Urinary bladder (tissue), 4 donors: ENCODE data around the gene KCNH1. TPM values are rescaled to one million over a fixed set of nuclear protein-coding genes. Genes with fewer than 3 reads are reported as not detected.
A peak's percentile ranks its signal among the peaks of the same experiment; 100 is the strongest.

Experiments
- DNase-seq: peaks from one replicate; pipeline ENCODE4 v3.0.0-alpha.2; 2015; ENCODE audit errors: extremely low spot score
- H3K27ac ChIP-seq: one replicate; pipeline ENCODE4 v1.5.1; 2013; ENCODE audit warnings: low read depth, mild to moderate bottlenecking, moderate library complexity
- H3K36me3 ChIP-seq: one replicate; pipeline ENCODE4 v1.6.1; 2013; ENCODE audit warnings: mild to moderate bottlenecking, moderate library complexity; ENCODE audit not compliant: insufficient read depth
- H3K4me1 ChIP-seq: one replicate; pipeline ENCODE4 v1.6.1; 2013; ENCODE audit warnings: mild to moderate bottlenecking, moderate library complexity; ENCODE audit not compliant: insufficient read depth
- H3K4me3 ChIP-seq: one replicate; pipeline ENCODE4 v1.5.1; 2013; ENCODE audit warnings: low read depth, low read length
- WGBS: extraction: QIAGEN DNeasy Blood & Tissue Kit; methylation state at CpG from one replicate; pipeline ENCODE4 v1.1.7; 2013; 5-methylcytosine and 5-hydroxymethylcytosine counted together
- polyA plus RNA-seq: library from polyadenylated mRNA; stranded (reverse); fragments of 200-250 nt; gene quantifications from one replicate; pipeline ENCODE4 v1.2.3, GENCODE V29; 2013
- total RNA-seq: library from RNA; depleted of rRNA; stranded (reverse); fragments of >200 nt; gene quantifications from one replicate; pipeline ENCODE4 v1.2.3, GENCODE V29; 2014
- donor health status: healthy with polysubstance abuse.
- donor health status: healthy.

Gene KCNH1
- total and polyA plus RNA-seq, 2 donors: 0.20 to 2.0 TPM

DNA sequence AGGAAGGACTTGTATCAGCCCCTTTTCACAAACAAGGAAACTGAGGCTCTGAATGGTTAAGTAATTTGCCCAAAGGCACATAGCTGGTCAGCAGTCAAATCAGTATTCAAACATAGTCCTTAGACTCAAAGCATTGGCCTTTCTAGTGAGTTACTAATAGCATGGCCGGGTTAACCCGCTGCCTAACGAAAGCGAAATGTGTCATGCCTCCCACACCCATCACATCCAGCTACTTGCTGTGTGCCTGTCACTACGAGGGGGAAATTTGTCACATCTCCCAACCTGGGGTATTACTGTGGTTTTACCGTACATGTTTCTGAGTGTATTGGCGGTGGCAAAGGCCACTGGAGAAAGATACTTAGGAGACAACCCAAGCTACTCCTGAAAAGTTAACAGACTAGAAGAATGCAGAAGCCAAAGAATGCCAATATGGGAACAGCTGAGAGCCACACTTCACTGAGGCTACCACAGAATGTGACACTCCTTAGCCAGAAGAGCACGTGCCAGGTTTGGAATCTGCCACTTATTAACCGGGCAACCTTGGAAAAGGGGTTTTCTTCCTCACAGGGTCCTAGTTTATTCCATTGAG is 363.5 kb downstream of the KCNH1 start:
- H3K36me3 ChIP-seq: no peaks in the 10 kb centered on the region
- WGBS: 92% methylated on average over 9 of the region's 9 CpGs
- no peak overlapping the region for H3K27ac ChIP-seq
- DNase-seq: no peak
- H3K4me1 ChIP-seq: no peaks in the 10 kb centered on the region
- no peak overlapping the region for H3K4me3 ChIP-seq

- H3K4me3 ChIP-seq: no peak overlapping the region
- no peaks in the 10 kb centered on the region for H3K4me1 ChIP-seq
- H3K36me3 ChIP-seq: no peaks in the 10 kb centered on the region
- WGBS: 65% methylated on average over 4 of the region's 4 CpGs
- no peak overlapping the region for H3K27ac ChIP-seq
- DNase-seq: no peak
These were observed 364.5 kb downstream of the KCNH1 start for GRCh38 chr1:210769473-210769872.

DNA sequence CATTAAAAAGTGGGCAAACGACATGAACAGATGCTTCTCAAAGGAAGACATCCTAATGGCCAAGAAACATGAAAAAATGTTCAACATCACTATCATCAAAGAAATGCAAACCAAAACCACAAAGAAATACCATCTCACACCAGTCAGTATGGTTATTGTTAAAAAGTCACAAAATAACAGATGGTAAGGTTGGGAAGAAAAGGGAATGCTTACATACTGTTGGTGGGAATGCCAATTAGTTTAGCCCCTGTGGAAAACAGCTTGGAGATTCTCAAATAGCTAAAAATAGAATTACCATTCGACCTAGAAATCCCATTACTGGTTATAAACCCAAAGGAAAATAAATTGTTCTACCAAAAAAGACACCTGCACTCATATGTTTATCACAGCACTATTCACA is 369.4 kb downstream of the KCNH1 start:
- no peak for DNase-seq
- no peaks in the 10 kb centered on the region for H3K4me1 ChIP-seq
- H3K27ac ChIP-seq: no peak overlapping the region
- no peak overlapping the region for H3K4me3 ChIP-seq
- H3K36me3 ChIP-seq: no peaks in the 10 kb centered on the region
- WGBS: 42% methylated on average over 2 of the region's 2 CpGs

DNA sequence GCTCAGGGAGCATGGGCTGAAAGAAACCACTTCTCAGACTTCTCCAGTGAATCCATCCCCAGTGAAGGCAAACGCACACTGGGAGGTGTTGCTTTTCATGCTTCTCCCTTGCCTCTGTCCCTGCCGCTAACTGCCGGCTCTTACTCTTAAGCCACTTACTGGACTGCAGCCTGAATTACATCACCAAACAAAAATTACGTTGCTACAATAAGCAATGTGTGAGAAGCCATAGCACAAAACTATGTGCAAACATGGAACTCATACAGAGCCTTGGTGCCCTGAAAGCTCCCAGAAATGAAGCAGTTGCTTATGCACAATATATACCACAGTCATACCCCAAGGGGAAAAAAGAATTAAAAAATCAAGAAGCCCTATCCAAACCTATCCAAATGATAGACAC is 375.2 kb downstream of the KCNH1 start:
- no peaks in the 10 kb centered on the region for H3K4me1 ChIP-seq
- no peak for DNase-seq
- 48% methylated on average over 4 of the region's 4 CpGs for WGBS

DNA sequence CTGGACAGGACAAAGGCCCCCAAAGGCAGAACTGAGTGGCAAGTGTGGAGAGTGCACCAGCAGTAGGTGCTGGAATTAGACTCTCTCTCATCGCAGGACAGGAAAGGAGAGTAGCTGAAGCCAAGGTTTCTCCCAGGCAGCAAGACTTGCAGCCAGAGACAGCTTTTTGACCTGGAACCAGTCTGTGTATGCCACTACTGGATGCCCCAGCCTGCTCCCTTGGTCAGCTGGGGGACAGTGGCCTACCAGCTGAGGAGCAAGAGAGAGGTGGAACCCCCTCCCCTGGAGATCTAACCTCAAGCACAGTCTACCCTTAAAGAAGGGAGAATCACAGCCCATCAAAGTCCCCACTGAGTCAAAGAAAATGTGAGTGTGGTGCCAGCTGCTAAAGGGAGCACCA is 375.7 kb downstream of the KCNH1 start:
- 94% methylated on average over 1 of the region's 1 CpG for WGBS
- DNase-seq: no peak
- H3K27ac ChIP-seq: no peak overlapping the region

More for the DNA sequence above, 375.2 kb downstream of the KCNH1 start:
- no peak overlapping the region for H3K4me3 ChIP-seq
- H3K36me3 ChIP-seq: no peaks in the 10 kb centered on the region
- no peak overlapping the region for H3K27ac ChIP-seq

DNA sequence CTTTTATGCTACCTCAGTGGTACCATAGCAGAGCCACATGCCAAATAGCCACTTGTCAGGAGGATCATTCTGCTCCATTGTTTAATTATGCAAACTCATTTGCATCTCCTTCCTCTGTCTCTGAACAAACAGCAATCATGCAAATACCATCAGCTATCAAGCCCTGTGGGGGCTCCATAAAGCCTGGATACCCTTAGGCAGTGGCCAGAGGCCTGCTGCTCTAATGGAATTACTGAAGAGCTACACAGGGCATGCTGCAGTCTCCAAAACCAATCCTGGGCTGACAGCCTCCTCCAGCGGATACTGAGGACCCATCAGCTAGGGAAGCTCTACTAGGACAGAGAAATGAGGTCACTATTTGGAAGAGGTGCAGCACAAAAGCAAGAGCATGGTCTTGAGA is 376.3 kb downstream of the KCNH1 start:
- Histone ChIP-seq H3K27ac (no peak overlapping the region), H3K4me3 (no peak overlapping the region), H3K4me1 (no peaks in the 10 kb centered on the region), H3K36me3 (no peaks in the 10 kb centered on the region)
- 73% methylated on average over 1 of the region's 1 CpG for WGBS
- no peak for DNase-seq

More for the DNA sequence above, 375.7 kb downstream of the KCNH1 start:
- Histone ChIP-seq H3K4me3 (no peak overlapping the region), H3K36me3 (no peaks in the 10 kb centered on the region), H3K4me1 (no peaks in the 10 kb centered on the region)

DNA sequence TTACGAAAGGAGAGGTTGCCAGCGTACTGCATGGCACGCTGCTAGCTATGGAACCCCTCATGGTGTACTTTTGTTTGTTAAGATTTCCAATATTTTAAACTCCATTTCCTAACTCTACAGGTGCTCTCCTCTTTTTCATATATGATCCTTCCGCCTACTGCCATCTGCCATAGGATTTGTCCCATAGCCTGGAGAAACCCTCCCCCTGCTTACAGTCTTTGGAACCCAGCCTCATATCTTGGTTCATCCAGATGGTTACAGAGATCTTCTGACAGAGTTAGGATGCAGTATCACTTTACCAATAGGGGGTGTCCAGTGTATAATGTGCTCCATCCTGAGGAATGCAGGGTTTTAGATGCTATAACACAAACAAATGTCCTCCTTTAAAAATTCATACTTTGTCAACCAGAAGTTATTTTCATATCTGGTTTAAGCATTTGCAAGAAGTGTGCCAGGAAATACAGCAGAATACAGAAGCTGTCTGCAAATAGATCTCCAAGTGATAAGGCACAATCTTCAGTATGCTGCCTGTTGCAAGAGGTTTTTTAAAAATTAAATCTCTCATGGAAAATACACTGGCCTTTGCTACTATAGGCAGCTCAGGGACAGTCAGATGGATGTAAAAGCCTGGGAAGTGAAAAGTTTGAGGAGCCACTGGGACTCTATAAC is 377.8 kb downstream of the KCNH1 start:
- Histone ChIP-seq H3K4me1 (no peaks in the 10 kb centered on the region), H3K4me3 (no peak overlapping the region), H3K27ac (no peak overlapping the region), H3K36me3 (no peaks in the 10 kb centered on the region)
- 92% methylated on average over 4 of the region's 4 CpGs for WGBS
- no peak for DNase-seq

DNA sequence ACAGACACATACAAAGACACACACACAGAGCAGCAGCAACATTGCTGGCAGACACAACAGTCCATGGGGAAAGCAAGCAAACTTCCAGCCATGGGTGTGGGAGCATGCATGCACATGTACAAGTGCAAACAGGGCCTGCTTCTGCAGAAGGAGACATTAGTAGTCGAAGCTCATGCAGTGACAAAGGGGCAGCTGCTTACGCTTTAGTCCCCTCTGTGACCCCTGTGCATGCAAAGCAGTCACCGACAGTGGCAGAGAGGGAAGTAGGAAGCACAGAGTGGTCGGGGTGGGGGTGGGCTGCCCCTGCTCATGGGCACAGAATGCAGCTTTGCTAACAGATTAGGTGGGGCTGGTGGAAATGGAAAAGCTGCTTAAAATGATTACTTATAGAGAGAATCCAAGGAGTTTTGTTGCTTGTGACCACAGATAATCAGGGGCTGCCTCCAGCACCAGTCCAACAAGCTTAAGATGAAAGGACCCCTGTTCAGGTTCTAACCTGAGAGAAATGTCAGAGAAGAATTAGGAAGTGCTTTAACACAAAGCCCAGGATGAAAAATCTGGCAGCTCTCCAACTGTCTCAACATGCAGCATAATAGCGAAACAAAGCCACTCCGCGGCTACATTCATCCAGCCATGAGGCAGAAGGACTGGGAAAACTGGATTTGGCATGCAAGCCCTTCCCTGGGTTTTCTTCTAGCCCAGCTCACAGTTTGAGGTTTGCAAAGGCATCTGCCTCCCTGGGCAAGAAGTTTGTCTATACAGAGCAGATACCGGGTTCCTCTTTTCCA is 378.9 kb downstream of the KCNH1 start:
- no peak overlapping the region for H3K27ac ChIP-seq
- peak; percentile 81 for DNase-seq
- no peaks in the 10 kb centered on the region for H3K36me3 ChIP-seq
- 34% methylated on average over 8 of the region's 8 CpGs for WGBS
- no peak overlapping the region for H3K4me3 ChIP-seq
- H3K4me1 ChIP-seq: no peaks in the 10 kb centered on the region

DNA sequence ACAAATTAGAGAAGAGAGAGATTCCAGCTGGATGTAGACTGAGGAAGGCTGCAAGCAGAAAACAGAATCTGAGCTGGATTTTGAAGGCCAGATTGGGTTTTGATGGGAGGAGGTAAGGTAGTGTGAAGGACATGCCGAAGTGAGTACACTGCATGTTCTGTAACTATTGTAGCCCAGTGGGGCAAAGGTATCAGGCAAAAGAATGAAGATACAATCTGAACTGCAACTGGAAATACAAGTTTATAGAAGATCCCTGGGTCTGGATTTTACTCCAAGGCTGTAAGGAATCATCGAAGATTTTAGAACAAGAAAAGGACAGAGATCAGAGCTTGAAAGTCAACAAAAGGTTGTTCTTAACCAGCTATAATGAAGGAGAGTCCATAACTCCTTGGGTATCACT is 382.0 kb downstream of the KCNH1 start:
- Histone ChIP-seq H3K27ac (no peak overlapping the region), H3K4me3 (no peak overlapping the region), H3K36me3 (no peaks in the 10 kb centered on the region), H3K4me1 (peaks cover 1% of the 10 kb centered on the region)
- WGBS: 80% methylated on average over 2 of the region's 2 CpGs
- DNase-seq: peak; percentile 11

GRCh38 chr1:210750468-210750867 is 383.5 kb downstream of the KCNH1 start:
- Histone ChIP-seq H3K4me1 (peaks cover 1% of the 10 kb centered on the region), H3K4me3 (no peak overlapping the region), H3K36me3 (no peaks in the 10 kb centered on the region), H3K27ac (no peak overlapping the region)
- no peak for DNase-seq
- 88% methylated on average over 1 of the region's 1 CpG for WGBS

GRCh38 chr1:210748796-210749195 is 385.2 kb downstream of the KCNH1 start:
- Histone ChIP-seq H3K36me3 (no peaks in the 10 kb centered on the region), H3K27ac (no peak overlapping the region), H3K4me1 (peaks cover 1% of the 10 kb centered on the region), H3K4me3 (no peak overlapping the region)
- WGBS: 89% methylated on average over 3 of the region's 3 CpGs
- DNase-seq: no peak

- no peak for DNase-seq
- Histone ChIP-seq H3K4me3 (no peak overlapping the region), H3K36me3 (no peaks in the 10 kb centered on the region), H3K4me1 (peaks cover 1% of the 10 kb centered on the region), H3K27ac (no peak overlapping the region)
- WGBS: 84% methylated on average over 6 of the region's 6 CpGs
These were observed 386.1 kb downstream of the KCNH1 start for GRCh38 chr1:210747890-210748289.

GRCh38 chr1:210747112-210747511 is 386.8 kb downstream of the KCNH1 start:
- H3K4me3 ChIP-seq: no peak overlapping the region
- WGBS: 69% methylated on average over 3 of the region's 3 CpGs
- no peak overlapping the region for H3K27ac ChIP-seq
- DNase-seq: no peak
- no peaks in the 10 kb centered on the region for H3K36me3 ChIP-seq
- peaks cover 1% of the 10 kb centered on the region for H3K4me1 ChIP-seq
